Activated gamma-delta T cell treated with anti-CD3 and anti-CD28 coated beads, Interleukin-2, amount 50 U/mL, for 16 hours (primary cell): ENCODE data around the gene KIF19.
A peak's percentile ranks its signal among the peaks of the same experiment; 100 is the strongest.
"Not testable (repeated sequence)": the region's sequence is repeated elsewhere in the genome, so short reads cannot be mapped to it uniquely, and the experiment has no call there.

Experiments
- DNase-seq: peaks from one replicate; pipeline ENCODE4 v3.0.0-alpha.2; 2020; ENCODE audit warnings: low read depth

The KIF19 gene

DNA sequence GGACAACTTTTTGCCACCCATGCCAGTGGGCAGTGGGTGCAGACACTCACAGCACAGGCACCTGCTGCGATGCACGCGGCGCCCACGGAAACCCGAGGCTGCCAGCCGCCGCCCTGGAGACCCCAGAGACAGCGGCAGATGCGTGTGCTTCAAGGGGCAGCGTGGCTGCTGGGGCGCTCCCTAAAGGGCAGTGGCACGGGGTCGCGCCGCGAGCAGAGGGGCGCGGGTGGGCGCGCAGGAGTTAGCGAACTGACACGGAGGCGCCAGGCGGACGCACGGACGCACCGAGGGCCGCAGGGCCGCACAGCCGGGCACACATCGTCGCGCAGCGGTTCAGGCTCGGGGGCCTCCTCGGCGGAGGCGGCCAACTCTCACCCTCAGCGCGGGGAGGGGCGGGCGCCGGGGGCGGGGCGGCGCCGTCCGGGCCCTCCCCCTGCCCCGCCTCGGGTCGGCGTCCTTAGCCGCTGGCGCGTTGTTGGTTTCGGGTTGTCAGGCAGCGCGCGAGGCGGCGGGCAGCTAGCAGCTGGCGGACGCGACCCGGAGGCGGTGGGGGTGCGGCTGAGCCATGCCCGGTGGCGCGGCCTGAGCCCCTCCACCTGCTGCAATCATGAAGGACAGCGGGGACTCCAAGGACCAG, at the start of gene KIF19:
Gene KIF19 (plus strand): TSS at position 484 of the 637 bp plus-strand sequence. CDS start 124 bp downstream, at position 608.
- DNase-seq, result peak; percentile 19

DNA sequence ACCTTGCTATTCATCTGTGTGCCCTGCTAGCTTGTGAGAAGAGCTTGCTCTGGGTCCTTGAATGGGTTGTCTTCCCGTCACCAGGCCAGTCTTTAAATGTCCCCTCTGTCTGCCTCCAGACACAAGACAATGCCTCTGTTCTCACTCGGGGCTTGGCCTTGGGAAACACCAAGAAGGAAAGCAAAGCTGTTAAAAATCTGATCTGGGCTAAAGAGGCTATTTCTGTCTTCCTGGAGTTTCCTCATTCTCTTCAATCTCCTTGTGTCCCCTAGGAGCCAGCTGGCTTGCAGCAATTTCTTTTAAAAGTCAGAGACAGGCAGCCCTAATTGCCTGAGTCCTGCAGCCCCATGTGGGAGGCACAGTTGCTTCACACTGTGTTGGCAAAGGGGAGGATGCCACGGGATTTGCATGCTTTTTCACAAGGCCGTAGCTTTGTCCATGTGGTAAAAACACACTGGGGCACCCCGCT, 49.5 kb upstream of the KIF19 start:
- no peak for DNase-seq

- DNase-seq, result no peak
These were observed 48.1 kb upstream of the KIF19 start for GRCh38 chr17:74277935-74278334.

- DNase-seq, result not testable (repeated sequence)
These were observed 46.4 kb upstream of the KIF19 start for GRCh38 chr17:74279617-74280016.

DNA sequence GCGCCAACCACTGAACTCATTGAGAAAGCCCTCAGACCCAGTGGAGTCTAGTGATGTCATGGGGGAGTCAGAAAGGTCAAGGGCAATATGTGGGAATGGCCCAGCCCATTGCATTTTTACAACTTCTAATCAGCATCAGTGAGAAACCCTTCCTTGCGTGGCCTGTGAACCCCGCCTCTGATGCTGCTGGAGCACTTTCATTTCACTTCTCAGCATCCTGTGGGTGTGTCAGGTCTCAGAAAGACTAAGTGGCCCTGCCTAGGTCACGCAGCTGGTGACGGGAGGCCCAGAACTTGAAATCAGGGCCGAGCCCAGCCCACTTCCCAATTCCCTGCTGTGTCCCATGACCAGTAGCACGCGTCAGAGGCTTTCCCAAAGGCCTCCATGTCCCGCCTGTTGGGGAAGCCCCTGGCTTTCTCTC, 45.9 kb upstream of the KIF19 start:
- peak; percentile 25 for DNase-seq

DNA sequence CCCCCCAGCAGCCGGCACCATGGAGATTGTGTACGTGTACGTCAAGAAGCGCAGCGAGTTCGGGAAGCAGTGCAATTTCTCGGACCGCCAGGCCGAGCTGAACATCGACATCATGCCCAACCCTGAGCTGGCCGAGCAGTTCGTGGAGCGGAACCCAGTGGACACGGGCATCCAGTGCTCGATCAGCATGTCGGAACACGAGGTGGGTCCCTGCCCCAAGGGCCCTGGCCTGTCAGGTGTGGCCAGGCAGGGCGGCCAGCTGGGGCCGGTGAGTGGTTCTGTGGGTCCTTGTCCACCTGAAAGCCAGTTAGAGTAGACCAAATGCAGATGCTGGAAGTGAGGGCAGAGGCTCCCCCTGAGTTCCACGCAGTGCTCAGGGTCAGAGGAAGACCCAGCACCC, 44.2 kb upstream of the KIF19 start:
- no peak for DNase-seq

DNA sequence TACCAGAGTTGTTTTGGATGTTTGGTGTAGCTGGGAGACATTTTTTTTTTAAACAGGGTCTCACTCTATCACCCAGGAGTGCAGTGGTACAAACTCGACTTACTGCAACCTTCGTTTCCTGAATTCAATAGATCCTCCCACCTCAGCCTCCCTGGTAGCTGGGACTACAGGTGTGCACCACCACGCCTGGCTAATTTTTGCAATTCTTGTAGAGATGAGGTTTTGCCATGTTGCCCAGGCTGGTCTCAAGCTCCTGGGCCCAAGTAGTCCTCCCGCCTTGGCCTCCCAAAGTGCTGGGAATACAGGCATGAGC, 43.8 kb upstream of the KIF19 start:
- not testable (repeated sequence) for DNase-seq

- DNase-seq, result peak; percentile 12
These were observed 43.2 kb upstream of the KIF19 start for GRCh38 chr17:74282587-74283370.

DNA sequence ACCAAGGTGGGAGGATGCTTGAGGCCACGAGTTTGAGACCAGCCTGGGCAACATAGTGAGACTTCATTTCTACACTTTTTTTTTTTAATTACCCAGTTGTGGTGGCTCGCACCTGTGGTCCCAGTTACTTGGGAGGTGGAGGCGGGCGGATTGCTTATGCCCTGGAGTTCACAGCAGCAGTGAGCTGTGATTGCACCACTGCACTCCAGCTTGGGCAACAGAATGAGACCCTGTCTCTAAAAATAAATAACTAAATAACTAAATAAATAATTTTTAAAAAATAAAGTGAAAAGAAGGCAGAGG, 42.7 kb upstream of the KIF19 start:
- DNase-seq, result no peak

- DNase-seq, result no peak
These were observed 38.9 kb upstream of the KIF19 start for GRCh38 chr17:74287031-74287602.

DNA sequence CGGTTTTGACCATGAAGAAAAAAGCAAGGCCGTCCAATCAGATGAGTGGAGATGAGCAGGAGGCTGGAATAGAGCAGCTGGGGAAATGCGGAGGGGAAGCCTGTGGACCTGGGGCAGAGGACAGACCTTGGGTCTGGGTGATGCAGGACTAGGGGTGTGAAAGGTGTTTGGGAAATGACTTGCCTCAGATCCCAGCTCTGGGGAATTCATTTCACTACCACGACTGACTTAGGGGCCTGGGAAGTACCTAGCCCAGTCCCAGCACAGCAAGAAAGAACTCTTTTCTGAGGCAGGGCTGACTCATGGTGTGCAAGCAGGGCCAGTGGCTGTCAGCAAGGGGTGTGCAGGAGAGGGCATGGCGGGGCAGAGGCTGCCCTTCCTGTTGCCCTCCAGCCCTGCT, 37.2 kb upstream of the KIF19 start:
- no peak for DNase-seq

DNA sequence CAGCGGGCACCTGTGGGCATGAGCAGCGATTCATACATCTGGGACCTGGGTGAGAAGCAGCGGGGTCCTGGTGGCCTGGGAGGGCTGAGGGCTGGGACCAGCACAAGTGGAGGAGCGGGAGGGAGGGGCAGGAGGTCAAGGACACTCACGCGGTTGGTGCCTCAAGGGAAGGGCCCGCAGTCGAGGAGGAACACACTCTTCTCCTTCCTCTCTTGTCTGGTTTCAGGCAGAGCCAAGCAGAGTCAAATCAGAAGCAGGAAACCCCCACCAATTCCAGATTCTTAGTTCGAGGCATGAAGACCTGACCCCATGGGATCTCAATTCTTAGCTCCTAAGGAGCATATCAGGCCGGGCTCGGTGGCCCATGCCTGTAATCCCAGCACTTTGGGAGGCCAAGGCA, 36.3 kb upstream of the KIF19 start:
- no peak for DNase-seq

GRCh38 chr17:74290340-74290739, 35.7 kb upstream of the KIF19 start:
- DNase-seq, result no peak

- DNase-seq, result no peak
These were observed 33.5 kb upstream of the KIF19 start for GRCh38 chr17:74292495-74292894.

- DNase-seq, result no peak
These were observed 30.1 kb upstream of the KIF19 start for GRCh38 chr17:74295625-74296547.

- DNase-seq, result no peak
These were observed 29.5 kb upstream of the KIF19 start for GRCh38 chr17:74296548-74296936.

GRCh38 chr17:74297941-74298340, 28.1 kb upstream of the KIF19 start:
- no peak for DNase-seq

DNA sequence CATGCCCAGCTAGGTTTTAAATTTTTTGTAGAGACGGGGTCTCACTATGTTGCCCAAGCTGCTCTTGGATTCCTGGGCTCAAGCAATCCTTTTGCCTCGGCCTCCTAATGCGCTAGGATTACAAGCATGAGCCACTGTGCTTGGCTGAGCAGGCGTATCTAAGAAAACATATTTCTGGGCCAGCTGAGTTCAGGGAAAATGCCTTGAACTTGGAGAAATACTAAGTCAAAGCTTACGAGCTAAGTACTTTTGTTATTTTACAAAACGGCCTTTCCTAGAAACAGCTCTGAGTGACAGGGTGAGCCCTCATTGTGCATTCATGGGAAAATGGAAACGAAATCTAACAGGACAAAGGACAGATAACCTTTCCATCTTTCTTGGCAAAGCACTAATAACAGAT, 27.2 kb upstream of the KIF19 start:
- DNase-seq, result no peak

- no peak for DNase-seq
These were observed 26.6 kb upstream of the KIF19 start for GRCh38 chr17:74299226-74300009.

GRCh38 chr17:74303305-74303704, 22.7 kb upstream of the KIF19 start:
- DNase-seq, result no peak

DNA sequence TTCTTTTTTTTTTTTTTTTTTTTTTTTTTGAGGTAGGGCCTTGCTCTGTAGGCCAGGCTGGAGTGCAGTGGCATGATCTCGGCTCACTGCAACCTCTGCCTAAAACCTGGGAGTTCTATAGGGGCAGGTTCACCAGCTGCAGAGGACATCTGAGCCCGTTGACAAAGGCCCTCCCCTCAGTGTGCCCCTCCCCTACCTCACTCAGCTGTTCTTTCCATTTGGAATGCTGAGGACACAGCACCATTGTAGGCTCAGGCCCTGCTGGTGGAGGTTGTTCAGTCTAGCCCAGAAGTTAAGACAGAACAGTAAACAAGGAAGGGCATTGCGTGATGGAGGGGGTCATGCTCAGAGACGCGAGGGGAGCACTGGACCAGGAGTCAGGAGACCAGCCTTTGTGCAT, 21.8 kb upstream of the KIF19 start:
- DNase-seq, result no peak
